Stimulated activated memory B cell treated with anti-CD40 and anti-IgM and Interleukin-4, amounts not matched to agents 10 μg/mL and 1 μg/mL and 100 μg/mL, for 72 hours (primary cell): ENCODE measurements around the gene KLF9.

Source experiments
- ATAC-seq: fragments of 150-1000 bp; cut with Tn5 transposase; 2 replicates; pipeline ENCODE4 v1.10.0; 2021
- H3K27ac Mint-ChIP-seq: one replicate; pipeline ENCODE4 v1.8.0; 2022; ENCODE audit warnings: mild to moderate bottlenecking, mixed read lengths
- H3K27me3 Mint-ChIP-seq: one replicate; pipeline ENCODE4 v1.8.0; 2022; ENCODE audit warnings: mixed read lengths
- H3K36me3 Mint-ChIP-seq: one replicate; pipeline ENCODE4 v1.8.0; 2022; ENCODE audit warnings: mixed read lengths
- H3K4me1 Mint-ChIP-seq: one replicate; pipeline ENCODE4 v1.8.0; 2022; ENCODE audit warnings: mixed read lengths
- H3K4me3 Mint-ChIP-seq: one replicate; pipeline ENCODE4 v1.8.0; 2022; ENCODE audit warnings: mild to moderate bottlenecking, moderate library complexity, mixed read lengths
- H3K9me3 Mint-ChIP-seq: one replicate; pipeline ENCODE4 v1.8.0; 2022; ENCODE audit warnings: mixed read lengths

Gene KLF9

GRCh38 chr9:70413799-70414775, at the start of gene KLF9:
Gene KLF9, minus strand, starts transcription at chr9:70414657. Its CDS starts 1,294 bp downstream, at chr9:70413363.
- Mint-ChIP-seq H3K9me3 (no peaks in the 10 kb centered on the region), H3K4me1 (peaks cover 35% of the 10 kb centered on the region), H3K27me3 (no peaks in the 10 kb centered on the region), H3K4me3 (peak within 1 kb of the TSS; percentile 97), H3K36me3 (no peaks in the 10 kb centered on the region), H3K27ac (peak within 1 kb of the TSS; percentile 98)
- peak; percentile 94 for ATAC-seq

- H3K36me3 Mint-ChIP-seq: no peaks in the 10 kb centered on the region
- H3K9me3 Mint-ChIP-seq: no peaks in the 10 kb centered on the region
- ATAC-seq: no peak
- H3K4me3 Mint-ChIP-seq: no peak overlapping the region
- no peak overlapping the region for H3K27ac Mint-ChIP-seq
- H3K4me1 Mint-ChIP-seq: peaks cover 3% of the 10 kb centered on the region
- H3K27me3 Mint-ChIP-seq: peaks cover 11% of the 10 kb centered on the region
Measured at GRCh38 chr9:70463877-70464276, 49.4 kb upstream of the KLF9 start.

DNA sequence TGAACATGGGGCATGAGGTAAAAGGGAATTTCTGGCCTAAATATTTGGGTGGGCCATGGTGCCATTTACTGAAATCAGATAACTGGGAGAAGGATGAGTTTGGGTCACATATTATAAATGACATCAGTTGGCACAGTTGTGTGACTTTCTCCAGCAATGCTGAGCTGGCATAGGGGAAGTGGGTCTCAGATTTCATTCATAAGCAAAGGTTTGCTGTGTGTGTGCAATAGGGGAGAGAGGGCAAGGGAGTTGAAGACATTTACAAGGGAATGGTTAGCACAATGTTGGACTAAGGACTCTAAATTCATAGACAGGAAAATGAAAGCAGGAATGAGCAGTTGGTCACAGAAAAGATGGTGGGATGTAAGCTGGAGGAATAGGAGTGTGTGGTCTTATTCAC, 47.8 kb upstream of the KLF9 start:
- Mint-ChIP-seq H3K4me3 (no peak overlapping the region), H3K27ac (no peak overlapping the region)
- no peak for ATAC-seq

DNA sequence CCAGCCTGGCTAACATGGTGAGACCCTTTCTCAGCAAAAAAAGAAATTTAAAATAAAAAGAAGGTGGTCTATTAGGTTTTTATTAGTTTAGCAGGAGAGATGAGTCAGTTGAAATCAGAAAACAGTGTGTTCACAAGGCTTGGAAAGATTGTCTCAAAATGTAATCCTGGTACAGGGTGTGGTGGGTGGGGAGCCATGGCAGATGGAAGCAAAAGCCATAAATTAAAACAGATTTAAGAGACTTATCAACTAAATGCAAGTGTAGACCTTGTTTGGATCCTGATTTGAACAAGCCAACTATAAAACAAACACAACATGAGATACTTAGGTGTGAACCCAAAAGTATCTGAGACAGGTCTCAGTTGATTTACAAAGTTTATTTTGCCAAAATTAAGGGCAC, 42.8 kb upstream of the KLF9 start:
- no peak overlapping the region for H3K4me3 Mint-ChIP-seq
- no peaks in the 10 kb centered on the region for H3K9me3 Mint-ChIP-seq
- ATAC-seq: no peak
- H3K36me3 Mint-ChIP-seq: no peaks in the 10 kb centered on the region
- H3K4me1 Mint-ChIP-seq: no peaks in the 10 kb centered on the region
- H3K27me3 Mint-ChIP-seq: no peaks in the 10 kb centered on the region
- no peak overlapping the region for H3K27ac Mint-ChIP-seq

More for the DNA sequence above, 47.8 kb upstream of the KLF9 start:
- Mint-ChIP-seq H3K9me3 (no peaks in the 10 kb centered on the region), H3K27me3 (peaks cover 11% of the 10 kb centered on the region), H3K4me1 (no peaks in the 10 kb centered on the region), H3K36me3 (no peaks in the 10 kb centered on the region)

DNA sequence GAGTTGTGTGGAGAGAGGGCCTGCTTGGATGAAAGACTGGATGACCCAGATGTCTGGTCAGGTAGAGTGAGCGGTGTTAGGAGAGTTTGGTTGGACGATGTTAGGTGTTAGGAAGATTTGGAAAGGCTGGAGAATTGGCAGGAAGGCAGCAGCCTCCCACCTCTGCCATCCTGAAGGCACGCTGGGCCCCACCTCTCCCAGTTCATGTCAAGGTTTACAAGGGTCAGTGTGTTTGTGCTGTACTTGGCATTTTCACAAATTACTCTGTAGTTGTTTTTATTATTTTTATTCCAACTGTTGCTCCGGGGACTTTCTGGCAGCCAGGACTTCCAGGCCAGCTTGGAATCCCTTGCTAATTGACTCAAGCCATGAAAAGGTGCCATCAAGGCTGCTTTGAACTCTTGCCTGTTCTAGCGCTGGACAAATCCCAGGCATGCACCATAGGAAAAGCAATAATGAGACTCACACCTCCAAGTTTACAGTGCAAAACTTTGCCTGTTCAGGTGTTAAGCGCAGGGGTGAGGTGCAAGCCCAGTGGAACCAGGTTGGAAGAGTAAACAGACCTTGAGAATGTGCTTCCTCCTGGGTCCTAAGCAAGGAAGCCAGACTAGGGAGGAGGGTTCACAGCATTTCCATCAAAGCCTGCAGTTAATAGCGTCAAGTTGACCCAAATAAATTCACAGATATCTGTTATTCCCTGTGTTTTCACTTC, 41.7 kb upstream of the KLF9 start:
- no peak for ATAC-seq
- Mint-ChIP-seq H3K36me3 (no peaks in the 10 kb centered on the region), H3K4me3 (no peak overlapping the region), H3K27me3 (no peaks in the 10 kb centered on the region), H3K27ac (no peak overlapping the region), H3K9me3 (no peaks in the 10 kb centered on the region), H3K4me1 (no peaks in the 10 kb centered on the region)

GRCh38 chr9:70452365-70452764, 37.9 kb upstream of the KLF9 start:
- no peaks in the 10 kb centered on the region for H3K36me3 Mint-ChIP-seq
- H3K27me3 Mint-ChIP-seq: peaks cover 5% of the 10 kb centered on the region
- no peaks in the 10 kb centered on the region for H3K4me1 Mint-ChIP-seq
- no peak overlapping the region for H3K27ac Mint-ChIP-seq
- no peak for ATAC-seq
- peaks cover 3% of the 10 kb centered on the region for H3K9me3 Mint-ChIP-seq
- H3K4me3 Mint-ChIP-seq: no peak overlapping the region

- no peaks in the 10 kb centered on the region for H3K4me1 Mint-ChIP-seq
- H3K9me3 Mint-ChIP-seq: peaks cover 3% of the 10 kb centered on the region
- H3K4me3 Mint-ChIP-seq: no peak overlapping the region
- ATAC-seq: no peak
- no peaks in the 10 kb centered on the region for H3K36me3 Mint-ChIP-seq
- H3K27me3 Mint-ChIP-seq: peaks cover 11% of the 10 kb centered on the region
- no peak overlapping the region for H3K27ac Mint-ChIP-seq
Measured at GRCh38 chr9:70451765-70452164, 37.3 kb upstream of the KLF9 start.

DNA sequence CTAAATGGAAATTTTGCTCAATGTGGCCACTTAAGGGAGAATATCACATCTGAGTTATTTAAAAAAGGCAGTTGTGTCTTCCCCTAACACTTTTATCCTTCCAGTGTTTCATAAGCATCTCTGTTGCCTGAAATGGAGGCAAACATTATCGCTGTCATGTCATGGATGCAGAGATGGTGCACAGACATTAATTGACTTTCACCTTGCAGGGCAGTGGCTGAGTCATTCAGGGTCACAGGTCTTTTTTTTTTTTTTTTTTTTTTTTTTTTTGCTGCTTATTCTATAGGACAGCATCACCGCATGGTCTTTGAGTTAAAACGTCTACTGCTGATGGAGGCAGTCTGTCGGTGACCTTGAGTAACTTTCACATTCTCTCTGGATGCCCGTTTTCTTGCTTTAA, 36.3 kb upstream of the KLF9 start:
- Mint-ChIP-seq H3K4me3 (no peak overlapping the region), H3K9me3 (peaks cover 3% of the 10 kb centered on the region), H3K27me3 (peaks cover 13% of the 10 kb centered on the region), H3K36me3 (no peaks in the 10 kb centered on the region), H3K27ac (no peak overlapping the region), H3K4me1 (no peaks in the 10 kb centered on the region)
- no peak for ATAC-seq

GRCh38 chr9:70449461-70449860, 35.0 kb upstream of the KLF9 start:
- Mint-ChIP-seq H3K27ac (no peak overlapping the region), H3K27me3 (peaks cover 13% of the 10 kb centered on the region), H3K9me3 (peaks cover 3% of the 10 kb centered on the region), H3K4me1 (no peaks in the 10 kb centered on the region), H3K36me3 (no peaks in the 10 kb centered on the region), H3K4me3 (no peak overlapping the region)
- ATAC-seq: no peak

GRCh38 chr9:70448919-70449318, 34.5 kb upstream of the KLF9 start:
- Mint-ChIP-seq H3K27ac (no peak overlapping the region), H3K9me3 (peaks cover 3% of the 10 kb centered on the region), H3K36me3 (no peaks in the 10 kb centered on the region), H3K27me3 (peaks cover 13% of the 10 kb centered on the region), H3K4me3 (no peak overlapping the region), H3K4me1 (no peaks in the 10 kb centered on the region)
- no peak for ATAC-seq

- ATAC-seq: no peak
- Mint-ChIP-seq H3K4me1 (no peaks in the 10 kb centered on the region), H3K27me3 (peaks cover 13% of the 10 kb centered on the region), H3K27ac (no peak overlapping the region), H3K9me3 (peaks cover 3% of the 10 kb centered on the region), H3K4me3 (no peak overlapping the region), H3K36me3 (no peaks in the 10 kb centered on the region)
Measured at GRCh38 chr9:70444904-70445303, 30.4 kb upstream of the KLF9 start.

- H3K9me3 Mint-ChIP-seq: no peaks in the 10 kb centered on the region
- no peaks in the 10 kb centered on the region for H3K36me3 Mint-ChIP-seq
- no peak overlapping the region for H3K27ac Mint-ChIP-seq
- no peak for ATAC-seq
- no peak overlapping the region for H3K4me3 Mint-ChIP-seq
- peaks cover 28% of the 10 kb centered on the region for H3K27me3 Mint-ChIP-seq
- no peaks in the 10 kb centered on the region for H3K4me1 Mint-ChIP-seq
Measured at GRCh38 chr9:70442328-70442848, 27.9 kb upstream of the KLF9 start.

- Mint-ChIP-seq H3K4me3 (no peak overlapping the region), H3K27me3 (peaks cover 28% of the 10 kb centered on the region), H3K36me3 (no peaks in the 10 kb centered on the region), H3K9me3 (no peaks in the 10 kb centered on the region), H3K27ac (no peak overlapping the region), H3K4me1 (no peaks in the 10 kb centered on the region)
- no peak for ATAC-seq
Measured at GRCh38 chr9:70441622-70442021, 27.2 kb upstream of the KLF9 start.

- H3K27me3 Mint-ChIP-seq: peaks cover 33% of the 10 kb centered on the region
- ATAC-seq: no peak
- H3K36me3 Mint-ChIP-seq: no peaks in the 10 kb centered on the region
- H3K27ac Mint-ChIP-seq: no peak overlapping the region
- no peaks in the 10 kb centered on the region for H3K9me3 Mint-ChIP-seq
- no peaks in the 10 kb centered on the region for H3K4me1 Mint-ChIP-seq
- no peak overlapping the region for H3K4me3 Mint-ChIP-seq
Measured at GRCh38 chr9:70439991-70440706, 25.7 kb upstream of the KLF9 start.

- no peak for ATAC-seq
- H3K27ac Mint-ChIP-seq: no peak overlapping the region
- no peak overlapping the region for H3K4me3 Mint-ChIP-seq
- no peaks in the 10 kb centered on the region for H3K4me1 Mint-ChIP-seq
- no peaks in the 10 kb centered on the region for H3K36me3 Mint-ChIP-seq
- no peaks in the 10 kb centered on the region for H3K9me3 Mint-ChIP-seq
- peaks cover 33% of the 10 kb centered on the region for H3K27me3 Mint-ChIP-seq
Measured at GRCh38 chr9:70438341-70438928, 24.0 kb upstream of the KLF9 start.
